ENCODE data around the gene CDK18. TPM values are rescaled to one million over a fixed set of nuclear protein-coding genes. Genes with fewer than 3 reads are reported as not detected.

Gene CDK18
- total RNA-seq, 1 donor from 2014 or later, result 179 TPM

DNA sequence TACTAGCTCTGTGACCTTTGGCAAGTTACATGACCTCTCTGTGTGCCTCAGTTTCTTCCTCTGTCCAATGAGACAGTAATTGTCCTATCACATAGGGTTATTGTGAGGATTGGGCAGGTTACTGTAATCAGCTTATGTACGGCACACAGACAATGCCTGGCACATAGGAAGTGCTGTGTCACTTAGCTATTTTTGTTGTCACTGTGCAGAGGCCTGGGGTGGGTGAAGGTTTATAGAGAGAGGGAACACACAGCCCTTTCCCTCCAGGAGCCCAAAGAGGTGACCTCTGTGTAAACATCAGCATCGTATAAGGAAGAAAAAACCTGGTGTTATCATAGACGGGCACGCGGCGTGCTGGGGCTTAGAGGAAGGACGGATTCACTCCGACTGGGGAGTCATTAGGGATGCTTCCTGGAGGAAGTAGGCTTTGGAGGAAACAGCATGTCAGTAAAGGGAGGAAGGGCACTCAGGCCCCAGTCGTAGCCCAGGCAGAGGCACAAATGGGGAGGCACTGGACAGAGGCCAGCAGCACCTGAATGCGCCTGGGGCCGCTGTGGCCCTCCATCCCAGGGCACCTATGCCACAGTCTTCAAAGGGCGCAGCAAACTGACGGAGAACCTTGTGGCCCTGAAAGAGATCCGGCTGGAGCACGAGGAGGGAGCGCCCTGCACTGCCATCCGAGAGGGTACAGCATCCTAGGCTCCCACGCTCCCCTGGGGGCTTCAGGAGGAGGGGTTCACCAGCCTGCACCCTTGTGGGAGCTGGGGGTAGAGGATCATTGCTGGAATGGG, 21.2 kb downstream of the CDK18 start:
- TF ChIP-seq, protein P1, sequence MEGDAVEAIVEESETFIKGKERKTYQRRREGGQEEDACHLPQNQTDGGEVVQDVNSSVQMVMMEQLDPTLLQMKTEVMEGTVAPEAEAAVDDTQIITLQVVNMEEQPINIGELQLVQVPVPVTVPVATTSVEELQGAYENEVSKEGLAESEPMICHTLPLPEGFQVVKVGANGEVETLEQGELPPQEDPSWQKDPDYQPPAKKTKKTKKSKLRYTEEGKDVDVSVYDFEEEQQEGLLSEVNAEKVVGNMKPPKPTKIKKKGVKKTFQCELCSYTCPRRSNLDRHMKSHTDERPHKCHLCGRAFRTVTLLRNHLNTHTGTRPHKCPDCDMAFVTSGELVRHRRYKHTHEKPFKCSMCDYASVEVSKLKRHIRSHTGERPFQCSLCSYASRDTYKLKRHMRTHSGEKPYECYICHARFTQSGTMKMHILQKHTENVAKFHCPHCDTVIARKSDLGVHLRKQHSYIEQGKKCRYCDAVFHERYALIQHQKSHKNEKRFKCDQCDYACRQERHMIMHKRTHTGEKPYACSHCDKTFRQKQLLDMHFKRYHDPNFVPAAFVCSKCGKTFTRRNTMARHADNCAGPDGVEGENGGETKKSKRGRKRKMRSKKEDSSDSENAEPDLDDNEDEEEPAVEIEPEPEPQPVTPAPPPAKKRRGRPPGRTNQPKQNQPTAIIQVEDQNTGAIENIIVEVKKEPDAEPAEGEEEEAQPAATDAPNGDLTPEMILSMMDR (IDR thresholded peaks at IDR 0.05; ENCODE audit: borderline replicate concordance), result no peak
- Histone ChIP-seq H3K4me3 (no peak overlapping the region), H3K27me3 (ENCODE audit: low read depth) (no peaks in the 10 kb centered on the region), H3K27ac (replicated peaks) (peak overlapping the region; percentile 68), H3K4me1 (peaks cover 76% of the 10 kb centered on the region), H3K36me3 (peaks cover 45% of the 10 kb centered on the region), H3K9me3 (replicated peaks) (no peaks in the 10 kb centered on the region)
- intact Hi-C loops (cut with micrococcal nuclease), result loop anchor here (5.0 kb wide), 1 partner anchor 132 kb away; no protein-coding TSS in a partner anchor
- DNase-seq, result no peak

DNA sequence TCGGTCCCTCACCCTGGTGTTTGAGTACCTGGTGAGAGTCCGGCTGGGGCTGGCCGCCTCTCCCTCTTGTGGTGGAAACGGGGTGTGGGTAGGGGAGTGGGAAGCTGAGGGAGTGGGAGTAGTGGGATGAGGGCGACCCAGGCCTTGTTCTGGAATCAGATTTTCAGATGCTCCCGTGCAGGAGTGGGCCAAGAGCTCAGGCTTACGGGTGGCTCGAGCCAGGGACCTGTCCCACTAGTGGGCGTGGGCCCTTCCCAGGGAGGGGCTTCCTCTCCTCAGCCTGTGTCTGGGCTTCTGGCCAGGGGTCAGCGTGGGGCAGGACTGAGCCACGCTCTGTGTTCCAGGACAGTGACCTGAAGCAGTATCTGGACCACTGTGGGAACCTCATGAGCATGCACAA, 22.0 kb downstream of the CDK18 start:
- peak overlapping the region; percentile 68 for H3K27ac ChIP-seq (replicated peaks)
- intact Hi-C loops (cut with micrococcal nuclease), result loop anchor here (5.0 kb wide), 1 partner anchor 131 kb away; no protein-coding TSS in a partner anchor
- peaks cover 69% of the 10 kb centered on the region for H3K4me1 ChIP-seq
- peak; percentile 42 for DNase-seq
- no peaks in the 10 kb centered on the region for H3K27me3 ChIP-seq (ENCODE audit: low read depth)
- peaks cover 50% of the 10 kb centered on the region for H3K36me3 ChIP-seq
- no peaks in the 10 kb centered on the region for H3K9me3 ChIP-seq (replicated peaks)
- no peak overlapping the region for H3K4me3 ChIP-seq
- TF ChIP-seq, protein P1 (IDR thresholded peaks at IDR 0.05; ENCODE audit: borderline replicate concordance), result no peak

DNA sequence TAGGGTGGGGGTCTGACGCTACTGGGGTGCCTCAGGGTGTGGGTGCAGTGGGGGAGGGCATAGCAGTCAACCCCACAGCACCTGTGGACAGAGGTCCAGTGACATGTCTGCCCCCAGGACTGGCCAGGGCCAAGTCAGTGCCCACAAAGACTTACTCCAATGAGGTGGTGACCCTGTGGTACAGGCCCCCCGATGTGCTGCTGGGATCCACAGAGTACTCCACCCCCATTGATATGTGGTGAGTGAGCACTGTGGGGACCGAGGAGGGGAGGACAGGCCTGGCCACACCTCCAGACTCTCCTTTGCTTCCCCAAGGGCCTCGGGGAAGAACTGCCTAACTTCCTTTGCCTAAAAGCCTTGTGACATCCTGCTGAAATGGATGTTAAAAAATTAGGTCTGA, 23.5 kb downstream of the CDK18 start:
- Histone ChIP-seq H3K27me3 (ENCODE audit: low read depth) (no peaks in the 10 kb centered on the region), H3K27ac (replicated peaks) (no peak overlapping the region), H3K4me3 (no peak overlapping the region), H3K9me3 (replicated peaks) (no peaks in the 10 kb centered on the region), H3K36me3 (peaks cover 57% of the 10 kb centered on the region), H3K4me1 (peaks cover 54% of the 10 kb centered on the region)
- TF ChIP-seq, protein P1 (IDR thresholded peaks at IDR 0.05; ENCODE audit: borderline replicate concordance), result no peak
- DNase-seq, result no peak
- intact Hi-C loops (cut with micrococcal nuclease), result loop anchor here (5.0 kb wide), 1 partner anchor 129 kb away; no protein-coding TSS in a partner anchor

DNA sequence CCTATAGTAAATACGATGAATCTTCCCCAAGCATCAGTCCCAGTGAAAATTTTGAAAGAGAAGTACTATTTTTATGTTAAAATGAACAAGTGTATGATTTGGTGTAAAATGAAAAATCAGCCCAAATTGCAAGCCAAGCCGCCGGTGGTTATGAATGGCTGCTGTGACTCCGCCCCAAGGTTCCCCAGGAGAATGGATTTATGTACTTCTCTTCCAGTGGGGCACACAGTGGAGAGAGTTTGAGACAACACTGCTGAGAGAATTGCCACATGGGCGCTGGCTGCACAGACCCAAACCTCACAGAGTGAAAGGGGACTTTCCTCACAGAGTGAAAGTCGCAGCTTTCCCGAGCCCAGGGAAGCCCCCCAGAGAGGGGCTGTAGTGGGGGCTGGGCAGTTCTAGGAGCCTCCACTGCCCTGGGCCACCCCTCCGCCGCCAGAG, 24.0 kb downstream of the CDK18 start:
- H3K27ac ChIP-seq (replicated peaks), result no peak overlapping the region
- intact Hi-C loops (cut with micrococcal nuclease), result loop anchor here (5.0 kb wide), 1 partner anchor 129 kb away; no protein-coding TSS in a partner anchor
- H3K4me3 ChIP-seq, result no peak overlapping the region
- H3K36me3 ChIP-seq, result peaks cover 54% of the 10 kb centered on the region
- DNase-seq, result no peak
- TF ChIP-seq, protein P1 (IDR thresholded peaks at IDR 0.05; ENCODE audit: borderline replicate concordance), result no peak
- no peaks in the 10 kb centered on the region for H3K9me3 ChIP-seq (replicated peaks)
- H3K4me1 ChIP-seq, result peaks cover 48% of the 10 kb centered on the region
- H3K27me3 ChIP-seq (ENCODE audit: low read depth), result no peaks in the 10 kb centered on the region

DNA sequence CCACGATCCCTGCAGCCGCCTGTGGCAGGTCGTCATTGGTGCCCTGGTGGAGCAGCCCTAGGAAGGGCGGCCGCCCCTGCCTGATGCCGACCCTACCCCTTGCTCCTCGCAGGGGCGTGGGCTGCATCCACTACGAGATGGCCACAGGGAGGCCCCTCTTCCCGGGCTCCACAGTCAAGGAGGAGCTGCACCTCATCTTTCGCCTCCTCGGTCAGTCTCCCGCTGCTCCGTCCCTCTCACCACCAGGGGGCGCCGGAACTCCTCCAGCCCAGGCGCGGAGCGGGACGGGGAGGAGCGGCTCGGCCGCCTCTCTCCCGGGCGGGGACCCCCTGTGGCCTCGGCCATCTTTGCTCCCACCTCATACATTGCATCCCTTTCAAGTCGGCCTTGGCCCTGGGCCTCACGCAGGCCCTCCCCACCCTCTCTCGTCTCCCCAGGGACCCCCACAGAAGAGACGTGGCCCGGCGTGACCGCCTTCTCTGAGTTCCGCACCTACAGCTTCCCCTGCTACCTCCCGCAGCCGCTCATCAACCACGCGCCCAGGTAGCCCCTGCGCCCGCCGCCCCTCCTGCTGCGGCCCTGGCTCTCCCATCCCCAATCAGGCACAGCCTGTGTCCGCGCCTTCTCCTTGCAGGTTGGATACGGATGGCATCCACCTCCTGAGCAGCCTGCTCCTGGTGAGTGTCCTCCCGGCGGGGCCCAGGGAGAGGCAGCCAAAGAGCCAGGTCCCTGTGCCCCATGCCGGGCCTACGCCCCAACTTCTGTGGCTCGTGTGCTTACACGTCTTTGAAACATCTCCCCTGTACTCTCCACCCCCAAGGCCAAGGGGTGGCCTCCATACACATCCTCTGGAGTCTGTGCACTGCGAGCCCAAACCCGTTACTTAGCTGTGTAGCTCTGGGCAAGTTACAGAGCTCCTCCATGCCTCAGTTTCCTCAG, 24.7 kb downstream of the CDK18 start:
- DNase-seq, result peak; percentile 82

More for the DNA sequence above, 24.7 kb downstream of the CDK18 start:
- peaks cover 41% of the 10 kb centered on the region for H3K4me1 ChIP-seq
- intact Hi-C loops (cut with micrococcal nuclease), result loop anchor here (5.0 kb wide), 1 partner anchor 128 kb away; no protein-coding TSS in a partner anchor
- peak overlapping the region; percentile 58 for H3K4me3 ChIP-seq
- no peaks in the 10 kb centered on the region for H3K9me3 ChIP-seq (replicated peaks)
- H3K27me3 ChIP-seq (ENCODE audit: low read depth), result no peaks in the 10 kb centered on the region
- H3K27ac ChIP-seq (replicated peaks), result peak overlapping the region; percentile 12
- TF ChIP-seq, protein P1 (IDR thresholded peaks at IDR 0.05; ENCODE audit: borderline replicate concordance), result peak; percentile 95
- H3K36me3 ChIP-seq, result peaks cover 47% of the 10 kb centered on the region
